Measurements from ENCODE around the gene CILP. TPM values are rescaled to one million over a fixed set of nuclear protein-coding genes. Genes with fewer than 3 reads are reported as not detected.

Gene CILP, protein sequence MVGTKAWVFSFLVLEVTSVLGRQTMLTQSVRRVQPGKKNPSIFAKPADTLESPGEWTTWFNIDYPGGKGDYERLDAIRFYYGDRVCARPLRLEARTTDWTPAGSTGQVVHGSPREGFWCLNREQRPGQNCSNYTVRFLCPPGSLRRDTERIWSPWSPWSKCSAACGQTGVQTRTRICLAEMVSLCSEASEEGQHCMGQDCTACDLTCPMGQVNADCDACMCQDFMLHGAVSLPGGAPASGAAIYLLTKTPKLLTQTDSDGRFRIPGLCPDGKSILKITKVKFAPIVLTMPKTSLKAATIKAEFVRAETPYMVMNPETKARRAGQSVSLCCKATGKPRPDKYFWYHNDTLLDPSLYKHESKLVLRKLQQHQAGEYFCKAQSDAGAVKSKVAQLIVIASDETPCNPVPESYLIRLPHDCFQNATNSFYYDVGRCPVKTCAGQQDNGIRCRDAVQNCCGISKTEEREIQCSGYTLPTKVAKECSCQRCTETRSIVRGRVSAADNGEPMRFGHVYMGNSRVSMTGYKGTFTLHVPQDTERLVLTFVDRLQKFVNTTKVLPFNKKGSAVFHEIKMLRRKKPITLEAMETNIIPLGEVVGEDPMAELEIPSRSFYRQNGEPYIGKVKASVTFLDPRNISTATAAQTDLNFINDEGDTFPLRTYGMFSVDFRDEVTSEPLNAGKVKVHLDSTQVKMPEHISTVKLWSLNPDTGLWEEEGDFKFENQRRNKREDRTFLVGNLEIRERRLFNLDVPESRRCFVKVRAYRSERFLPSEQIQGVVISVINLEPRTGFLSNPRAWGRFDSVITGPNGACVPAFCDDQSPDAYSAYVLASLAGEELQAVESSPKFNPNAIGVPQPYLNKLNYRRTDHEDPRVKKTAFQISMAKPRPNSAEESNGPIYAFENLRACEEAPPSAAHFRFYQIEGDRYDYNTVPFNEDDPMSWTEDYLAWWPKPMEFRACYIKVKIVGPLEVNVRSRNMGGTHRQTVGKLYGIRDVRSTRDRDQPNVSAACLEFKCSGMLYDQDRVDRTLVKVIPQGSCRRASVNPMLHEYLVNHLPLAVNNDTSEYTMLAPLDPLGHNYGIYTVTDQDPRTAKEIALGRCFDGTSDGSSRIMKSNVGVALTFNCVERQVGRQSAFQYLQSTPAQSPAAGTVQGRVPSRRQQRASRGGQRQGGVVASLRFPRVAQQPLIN
- 129 TPM for total RNA-seq

DNA sequence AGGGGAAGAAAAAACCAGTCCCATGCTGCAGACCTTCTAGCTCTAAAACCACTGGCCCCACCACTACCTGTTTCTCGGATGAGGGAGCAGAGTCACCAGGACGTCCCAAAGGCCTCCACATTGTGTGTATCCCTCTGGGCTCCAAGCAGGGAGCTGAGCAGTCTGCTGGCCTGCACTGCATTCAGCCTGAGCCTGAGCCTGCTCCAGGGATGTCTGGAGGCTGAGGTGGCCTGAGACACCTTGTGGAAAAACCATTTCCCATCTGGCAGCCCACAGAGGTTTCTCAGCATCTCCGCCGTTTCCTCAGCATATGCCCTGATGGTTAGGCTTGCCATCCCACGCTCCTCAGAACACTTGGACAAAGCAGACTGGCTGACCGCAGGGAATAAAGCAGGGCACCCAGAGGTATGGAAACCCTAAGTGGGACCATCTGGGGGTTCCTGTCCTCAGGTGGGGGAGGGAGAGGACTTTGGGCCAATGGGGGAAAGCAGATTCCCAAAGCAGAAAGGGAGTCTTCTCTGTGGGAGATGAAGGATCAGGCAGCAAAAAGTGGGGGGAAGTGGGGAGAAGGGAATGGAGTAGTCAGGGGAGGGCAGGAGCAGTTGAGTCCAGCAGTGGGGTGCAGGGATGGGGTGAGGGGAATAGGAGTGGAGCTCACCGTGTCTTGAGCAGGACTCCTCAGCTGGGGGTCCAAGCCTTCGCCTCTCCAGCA is at the start of gene CILP:
Gene CILP (minus strand): TSS at position 704 of the 712 bp plus-strand sequence. CDS start 1,718 bp downstream, outside the sequence.
- H3K27ac ChIP-seq, result peak within 1 kb of the TSS; percentile 75
- H3K9me3 ChIP-seq, result no peaks in the 10 kb centered on the region
- no peaks in the 10 kb centered on the region for H3K27me3 ChIP-seq
- intact Hi-C loops (cut with DNase I), result no loop called here
- peaks cover 38% of the 10 kb centered on the region for H3K4me1 ChIP-seq
- peak within 1 kb of the TSS; percentile 17 to 18 for H3K4me3 ChIP-seq
- no peak for DNase-seq (ENCODE audit: extremely low spot score in 2 of 2)
- H3K36me3 ChIP-seq, result no peaks in the 10 kb centered on the region
- TF ChIP-seq, protein P1, sequence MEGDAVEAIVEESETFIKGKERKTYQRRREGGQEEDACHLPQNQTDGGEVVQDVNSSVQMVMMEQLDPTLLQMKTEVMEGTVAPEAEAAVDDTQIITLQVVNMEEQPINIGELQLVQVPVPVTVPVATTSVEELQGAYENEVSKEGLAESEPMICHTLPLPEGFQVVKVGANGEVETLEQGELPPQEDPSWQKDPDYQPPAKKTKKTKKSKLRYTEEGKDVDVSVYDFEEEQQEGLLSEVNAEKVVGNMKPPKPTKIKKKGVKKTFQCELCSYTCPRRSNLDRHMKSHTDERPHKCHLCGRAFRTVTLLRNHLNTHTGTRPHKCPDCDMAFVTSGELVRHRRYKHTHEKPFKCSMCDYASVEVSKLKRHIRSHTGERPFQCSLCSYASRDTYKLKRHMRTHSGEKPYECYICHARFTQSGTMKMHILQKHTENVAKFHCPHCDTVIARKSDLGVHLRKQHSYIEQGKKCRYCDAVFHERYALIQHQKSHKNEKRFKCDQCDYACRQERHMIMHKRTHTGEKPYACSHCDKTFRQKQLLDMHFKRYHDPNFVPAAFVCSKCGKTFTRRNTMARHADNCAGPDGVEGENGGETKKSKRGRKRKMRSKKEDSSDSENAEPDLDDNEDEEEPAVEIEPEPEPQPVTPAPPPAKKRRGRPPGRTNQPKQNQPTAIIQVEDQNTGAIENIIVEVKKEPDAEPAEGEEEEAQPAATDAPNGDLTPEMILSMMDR (IDR thresholded peaks at IDR 0.05), result no peak
- TF ChIP-seq POLR2A (IDR thresholded peaks at IDR 0.05) (no peak), POLR2AphosphoS5 (IDR thresholded peaks at IDR 0.05; ENCODE audit: insufficient read depth in 1 of 2, low read depth in 1 of 2) (no peak)

- Histone ChIP-seq H3K27ac (peak overlapping the region; percentile 87), H3K36me3 (peaks cover 0 to 18% of the 10 kb centered on the region in 2 donors), H3K9me3 (no peaks in the 10 kb centered on the region), H3K27me3 (no peaks in the 10 kb centered on the region), H3K4me1 (peaks cover 40% of the 10 kb centered on the region), H3K4me3 (no peak overlapping the region)
- intact Hi-C loops (cut with DNase I), result no loop called here
- TF ChIP-seq POLR2A (IDR thresholded peaks at IDR 0.05), result no peak
- TF ChIP-seq, protein P1 (IDR thresholded peaks at IDR 0.05), result no peak
- TF ChIP-seq POLR2AphosphoS5 (IDR thresholded peaks at IDR 0.05; ENCODE audit: insufficient read depth in 1 of 2, low read depth in 1 of 2), result no peak
- no peak for DNase-seq (ENCODE audit: extremely low spot score in 2 of 2)
Measured at GRCh38 chr15:65260968-65261367, 49.7 kb upstream of the CILP start.

GRCh38 chr15:65259367-65259797 is 48.1 kb upstream of the CILP start:
- intact Hi-C loops (cut with DNase I), result no loop called here
- H3K9me3 ChIP-seq, result no peaks in the 10 kb centered on the region
- peaks cover 51% of the 10 kb centered on the region for H3K4me1 ChIP-seq
- H3K27me3 ChIP-seq, result no peaks in the 10 kb centered on the region
- no peak overlapping the region for H3K4me3 ChIP-seq
- peak overlapping the region; percentile 87 for H3K27ac ChIP-seq
- peak in 1 of 2 donors; percentile 94 for DNase-seq (ENCODE audit: extremely low spot score in 2 of 2)
- TF ChIP-seq POLR2AphosphoS5 (IDR thresholded peaks at IDR 0.05; ENCODE audit: insufficient read depth in 1 of 2, low read depth in 1 of 2), result peak; percentile 24 to 63
- TF ChIP-seq, protein P1 (IDR thresholded peaks at IDR 0.05), result no peak
- peaks cover 0 to 18% of the 10 kb centered on the region in 2 donors for H3K36me3 ChIP-seq

- intact Hi-C loops (cut with DNase I), result no loop called here
- Histone ChIP-seq H3K9me3 (no peaks in the 10 kb centered on the region), H3K27me3 (no peaks in the 10 kb centered on the region), H3K4me1 (peaks cover 56% of the 10 kb centered on the region), H3K36me3 (peaks cover 0 to 18% of the 10 kb centered on the region in 2 donors), H3K27ac (peak overlapping the region; percentile 87), H3K4me3 (no peak overlapping the region)
- peak in 1 of 2 donors; percentile 78 for TF ChIP-seq POLR2AphosphoS5 (IDR thresholded peaks at IDR 0.05; ENCODE audit: insufficient read depth in 1 of 2, low read depth in 1 of 2)
- TF ChIP-seq, protein P1 (IDR thresholded peaks at IDR 0.05), result no peak
- no peak for TF ChIP-seq POLR2A (IDR thresholded peaks at IDR 0.05)
- no peak for DNase-seq (ENCODE audit: extremely low spot score in 2 of 2)
Measured at GRCh38 chr15:65258375-65259262, 47.3 kb upstream of the CILP start.

Data from vagina (tissue), 2 donors.